CD4-positive, alpha-beta T cell treated with Interleukin-4 for 4 hours (primary cell): ENCODE data around the gene MYH10.

Experiments used
- DNase-seq: peaks from one replicate; pipeline ENCODE4 v3.0.0-alpha.2; 2020

The MYH10 gene

GRCh38 chr17:8647956-8648355 is 17.4 kb upstream of the MYH10 start:
- no peak for DNase-seq

- DNase-seq = no peak
These were observed 16.7 kb upstream of the MYH10 start for GRCh38 chr17:8647202-8647601.

- DNase-seq = no peak
These were observed 14.0 kb upstream of the MYH10 start for GRCh38 chr17:8644507-8644902.

GRCh38 chr17:8643855-8644506 is 13.5 kb upstream of the MYH10 start:
- no peak for DNase-seq

GRCh38 chr17:8639709-8640108 is 9.2 kb upstream of the MYH10 start:
- DNase-seq = no peak

GRCh38 chr17:8632061-8632460 is 1.5 kb upstream of the MYH10 start:
- DNase-seq = no peak

- DNase-seq = no peak
These were observed 991 bp upstream of the MYH10 start for GRCh38 chr17:8631554-8631877.

GRCh38 chr17:8630802-8631553 is 453 bp upstream of the MYH10 start:
- peak; percentile 91 for DNase-seq

GRCh38 chr17:8629371-8630226 is 926 bp downstream of the MYH10 start:
- no peak for DNase-seq

- DNase-seq = no peak
These were observed 1.8 kb downstream of the MYH10 start for GRCh38 chr17:8628609-8629169.

GRCh38 chr17:8628172-8628571 is 2.4 kb downstream of the MYH10 start:
- DNase-seq = no peak

- DNase-seq = no peak
These were observed 6.9 kb downstream of the MYH10 start for GRCh38 chr17:8623591-8623990.

- DNase-seq = no peak
These were observed 8.3 kb downstream of the MYH10 start for GRCh38 chr17:8622191-8622590.

GRCh38 chr17:8621585-8621984 is 8.9 kb downstream of the MYH10 start:
- no peak for DNase-seq

- DNase-seq = no peak
These were observed 11.2 kb downstream of the MYH10 start for GRCh38 chr17:8619294-8619693.

GRCh38 chr17:8618825-8619224 is 11.7 kb downstream of the MYH10 start:
- no peak for DNase-seq

- DNase-seq = no peak
These were observed 15.5 kb downstream of the MYH10 start for GRCh38 chr17:8614988-8615387.

GRCh38 chr17:8611619-8612298 is 18.8 kb downstream of the MYH10 start:
- DNase-seq = no peak

- no peak for DNase-seq
These were observed 19.4 kb downstream of the MYH10 start for GRCh38 chr17:8611137-8611536.

GRCh38 chr17:8610558-8610957 is 20.0 kb downstream of the MYH10 start:
- DNase-seq = no peak

- DNase-seq = no peak
These were observed 20.6 kb downstream of the MYH10 start for GRCh38 chr17:8609910-8610309.

GRCh38 chr17:8608001-8608400 is 22.5 kb downstream of the MYH10 start:
- DNase-seq = no peak

GRCh38 chr17:8606401-8606800 is 24.1 kb downstream of the MYH10 start:
- DNase-seq = no peak
